Neural cell (in vitro differentiated cells): Measurements from ENCODE around the gene C12orf60. TPM values are rescaled to one million over a fixed set of nuclear protein-coding genes. Genes with fewer than 3 reads are reported as not detected.

Experiments
- H2AFZ ChIP-seq: fragments of 200-600, 300-800 bp; sonication (generic), shearing (Covaris generic); 2 replicates; pipeline ENCODE4 v1.6.0; 2014; ENCODE audit warnings: low read depth, mild to moderate bottlenecking, antibody characterized with exemption, low read length, moderate library complexity
- H3F3A ChIP-seq: fragments of 200-600 bp; shearing (Covaris generic); 2 replicates; pipeline ENCODE4 v1.6.1; 2016; ENCODE audit warnings: mild to moderate bottlenecking, moderate library complexity, mixed read lengths, antibody characterized with exemption, low read length; ENCODE audit not compliant: insufficient read depth, poor library complexity, severe bottlenecking
- H3K27ac ChIP-seq: fragments of 200-600, 300-800 bp; sonication (generic), shearing (Covaris generic); 2 replicates; pipeline ENCODE4 v1.5.1; 2014; ENCODE audit warnings: mild to moderate bottlenecking, low read length, moderate library complexity
- H3K27me3 ChIP-seq: fragments of 300-800, 200-600 bp; sonication (generic), shearing (Covaris generic); 2 replicates; pipeline ENCODE4 v1.6.0; 2014; ENCODE audit warnings: mild to moderate bottlenecking, low read depth, low read length, moderate library complexity; ENCODE audit not compliant: insufficient read depth
- H3K36me3 ChIP-seq: fragments of 300-800, 200-600 bp; sonication (generic), shearing (Covaris generic); 2 replicates; pipeline ENCODE4 v1.5.1; 2014; ENCODE audit warnings: mild to moderate bottlenecking, antibody characterized with exemption, low read length, moderate library complexity; ENCODE audit not compliant: insufficient read depth
- H3K4me2 ChIP-seq: fragments of 300-800, 200-600 bp; sonication (generic), shearing (Covaris generic); 2 replicates; pipeline ENCODE4 v1.6.0; 2014; ENCODE audit warnings: mild to moderate bottlenecking, low read length
- H3K4me3 ChIP-seq: fragments of 300-800, 200-600 bp; sonication (generic), shearing (Covaris generic); 2 replicates; pipeline ENCODE4 v1.5.1; 2014; ENCODE audit warnings: mild to moderate bottlenecking, low read length, moderate library complexity
- H3K79me2 ChIP-seq: fragments of 200-600 bp; shearing (Covaris generic); replicated peaks from 2 replicates; pipeline ENCODE4 v1.6.0; 2014; ENCODE audit warnings: mild to moderate bottlenecking, low read length, moderate library complexity; ENCODE audit not compliant: insufficient read depth
- H3K9ac ChIP-seq: fragments of 300-800, 200-600 bp; sonication (generic), shearing (Covaris generic); 2 replicates; pipeline ENCODE4 v1.6.1; 2016; ENCODE audit warnings: mild to moderate bottlenecking, low read length, mixed read lengths
- H3K9me2 ChIP-seq: fragments of 200-600 bp; shearing (Covaris generic); 2 replicates; pipeline ENCODE4 v1.6.1; 2016; ENCODE audit warnings: mild to moderate bottlenecking, low read length, mixed read lengths; ENCODE audit not compliant: insufficient read depth
- H3K9me3 ChIP-seq: fragments of 200-600, 300-800 bp; sonication (generic), shearing (Covaris generic); 2 replicates; pipeline ENCODE4 v1.6.1; 2016; ENCODE audit warnings: mild to moderate bottlenecking, mixed run types, low read length, moderate library complexity, mixed read lengths
- H4K20me1 ChIP-seq: fragments of 200-600 bp; shearing (Covaris generic); 2 replicates; pipeline ENCODE4 v1.6.1; 2016; ENCODE audit warnings: mild to moderate bottlenecking, mixed run types; ENCODE audit not compliant: insufficient read depth
- CTCF ChIP-seq: fragments of 450-650 bp; IDR thresholded peaks from 2 replicates; pipeline ENCODE4 v1.5.1; 2014; ENCODE audit warnings: antibody characterized with exemption, mild to moderate bottlenecking, moderate library complexity; ENCODE audit not compliant: poor library complexity, severe bottlenecking
- EP300 ChIP-seq: fragments of 450-650 bp; conservative IDR thresholded peaks from 2 replicates; pipeline ENCODE4 v1.6.1; 2014; ENCODE audit warnings: antibody characterized with exemption, mild to moderate bottlenecking, moderate library complexity; ENCODE audit not compliant: poor library complexity, severe bottlenecking
- EZH2 ChIP-seq: fragments of 200-600, 300-800 bp; shearing (Covaris generic), sonication (generic); IDR thresholded peaks from 2 replicates; pipeline ENCODE4 v1.6.1; 2014; ENCODE audit warnings: antibody characterized with exemption, low read length, borderline replicate concordance, mild to moderate bottlenecking; ENCODE audit not compliant: insufficient read depth, poor library complexity, severe bottlenecking
- MXI1 ChIP-seq: fragments of 450-650 bp; conservative IDR thresholded peaks from 2 replicates; pipeline ENCODE4 v1.6.1; 2014; ENCODE audit warnings: antibody characterized with exemption, mild to moderate bottlenecking; ENCODE audit not compliant: poor library complexity, severe bottlenecking
- POLR2AphosphoS5 ChIP-seq: IDR thresholded peaks from 2 replicates; pipeline ENCODE4 v1.6.1; 2012
- RAD21 ChIP-seq: fragments of 450-650 bp; conservative IDR thresholded peaks from 2 replicates; pipeline ENCODE4 v1.6.1; 2014; ENCODE audit warnings: antibody characterized with exemption, mild to moderate bottlenecking, moderate library complexity
- REST ChIP-seq: IDR thresholded peaks from 2 replicates; pipeline ENCODE4 v1.6.1; 2012; ENCODE audit warnings: borderline replicate concordance
- SMC3 ChIP-seq: fragments of 450-650 bp; conservative IDR thresholded peaks from 2 replicates; pipeline ENCODE4 v1.6.1; 2014; ENCODE audit warnings: antibody characterized with exemption, mild to moderate bottlenecking, moderate library complexity; ENCODE audit not compliant: poor library complexity
- TAF1 ChIP-seq: IDR thresholded peaks from 2 replicates; pipeline ENCODE4 v1.6.1; 2012; ENCODE audit warnings: low read depth
- polyA plus RNA-seq: library from polyadenylated mRNA; depleted of rRNA; stranded (reverse); fragments of >200 nt; gene quantifications from 2 replicates; pipeline ENCODE4 v1.2.3, GENCODE V29; 2014

C12orf60 gene
- polyA plus RNA-seq, 1 donor from 2014 or later, result 4.8 TPM

- H4K20me1 ChIP-seq, result no peaks in the 10 kb centered on the region
- no peak for TF ChIP-seq EZH2
- TF ChIP-seq RAD21, result no peak
- TF ChIP-seq TAF1, result no peak
- TF ChIP-seq POLR2AphosphoS5, result no peak
- no peak overlapping the region for H3K4me2 ChIP-seq
- H3K4me3 ChIP-seq, result no peak overlapping the region
- H3K79me2 ChIP-seq, result no peaks in the 10 kb centered on the region
- no peaks in the 10 kb centered on the region for H3K27me3 ChIP-seq
- H3K9me3 ChIP-seq, result no peaks in the 10 kb centered on the region
- no peak overlapping the region for H3K9ac ChIP-seq
- no peaks in the 10 kb centered on the region for H3F3A ChIP-seq
- H2AFZ ChIP-seq, result no peak overlapping the region
- no peaks in the 10 kb centered on the region for H3K9me2 ChIP-seq
- no peaks in the 10 kb centered on the region for H3K36me3 ChIP-seq
- no peak overlapping the region for H3K27ac ChIP-seq
Measured at GRCh38 chr12:14842315-14842714, 38.8 kb downstream of the C12orf60 start.

GRCh38 chr12:14843425-14843887 lies 40.0 kb downstream of the C12orf60 start, which contains the start of gene ART4:
ART4 (minus strand) TSS chr12:14843526; CDS start chr12:14843113, 413 bp downstream.
- H3K9ac ChIP-seq, result no peak within 1 kb of the TSS
- no peaks in the 10 kb centered on the region for H3K27me3 ChIP-seq
- H4K20me1 ChIP-seq, result no peaks in the 10 kb centered on the region
- H3K9me2 ChIP-seq, result no peaks in the 10 kb centered on the region
- H3K36me3 ChIP-seq, result no peaks in the 10 kb centered on the region
- H3F3A ChIP-seq, result no peaks in the 10 kb centered on the region
- H3K4me3 ChIP-seq, result no peak within 1 kb of the TSS
- H3K27ac ChIP-seq, result no peak within 1 kb of the TSS
- H3K79me2 ChIP-seq, result no peaks in the 10 kb centered on the region
- H3K4me2 ChIP-seq, result no peak within 1 kb of the TSS
- H2AFZ ChIP-seq, result no peak within 1 kb of the TSS
- no peaks in the 10 kb centered on the region for H3K9me3 ChIP-seq
- no peak for TF ChIP-seq EP300
- no peak for TF ChIP-seq TAF1
- TF ChIP-seq MXI1, result no peak
- TF ChIP-seq SMC3, result no peak
- no peak for TF ChIP-seq REST
- no peak for TF ChIP-seq POLR2AphosphoS5
- no peak for TF ChIP-seq EZH2
- TF ChIP-seq RAD21, result no peak
- no peak for TF ChIP-seq CTCF
